NCI-H69 (cell line): ENCODE results near the gene PDE4D.
"Not testable (repeated sequence)": the region's sequence is repeated elsewhere in the genome, so short reads cannot be mapped to it uniquely, and the experiment has no call there.

ENCODE experiments used
- DNase-seq: peaks from one replicate; lab custom pipeline; 2025; lab: John Stamatoyannopoulos, UW

PDE4D gene

DNA sequence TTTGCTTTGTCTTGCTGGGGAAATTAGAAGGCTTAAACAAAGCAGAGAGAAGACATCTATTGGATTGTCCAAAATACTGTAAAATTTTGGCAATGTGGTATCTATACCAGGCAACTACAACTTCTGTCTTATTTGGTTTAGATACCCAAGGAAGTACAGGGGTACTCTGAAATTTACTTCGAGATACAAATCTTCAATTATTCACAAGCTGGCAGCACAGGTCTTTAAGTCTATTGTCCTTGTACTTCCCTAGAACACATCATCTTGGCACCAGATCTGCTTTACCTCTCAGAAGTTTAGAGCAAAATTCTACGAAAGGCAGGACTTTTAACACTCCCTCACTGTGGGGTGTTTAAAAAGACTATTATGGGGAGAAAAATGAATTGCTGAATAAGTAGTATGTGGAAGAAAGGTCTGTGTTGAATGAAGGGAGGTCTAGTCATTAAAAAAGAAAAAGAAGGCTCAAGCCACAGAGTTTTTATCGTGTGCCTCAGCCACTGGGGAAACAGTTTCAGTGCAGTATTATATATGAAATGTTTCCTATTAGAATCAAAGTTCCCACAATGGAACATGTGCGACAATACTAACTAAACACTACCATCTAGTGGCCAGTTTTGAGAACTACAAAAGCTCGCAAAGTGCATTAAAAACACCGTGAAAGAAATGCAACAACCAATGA lies 93.7 kb downstream of the PDE4D start:
- peak; percentile 82 for DNase-seq

DNA sequence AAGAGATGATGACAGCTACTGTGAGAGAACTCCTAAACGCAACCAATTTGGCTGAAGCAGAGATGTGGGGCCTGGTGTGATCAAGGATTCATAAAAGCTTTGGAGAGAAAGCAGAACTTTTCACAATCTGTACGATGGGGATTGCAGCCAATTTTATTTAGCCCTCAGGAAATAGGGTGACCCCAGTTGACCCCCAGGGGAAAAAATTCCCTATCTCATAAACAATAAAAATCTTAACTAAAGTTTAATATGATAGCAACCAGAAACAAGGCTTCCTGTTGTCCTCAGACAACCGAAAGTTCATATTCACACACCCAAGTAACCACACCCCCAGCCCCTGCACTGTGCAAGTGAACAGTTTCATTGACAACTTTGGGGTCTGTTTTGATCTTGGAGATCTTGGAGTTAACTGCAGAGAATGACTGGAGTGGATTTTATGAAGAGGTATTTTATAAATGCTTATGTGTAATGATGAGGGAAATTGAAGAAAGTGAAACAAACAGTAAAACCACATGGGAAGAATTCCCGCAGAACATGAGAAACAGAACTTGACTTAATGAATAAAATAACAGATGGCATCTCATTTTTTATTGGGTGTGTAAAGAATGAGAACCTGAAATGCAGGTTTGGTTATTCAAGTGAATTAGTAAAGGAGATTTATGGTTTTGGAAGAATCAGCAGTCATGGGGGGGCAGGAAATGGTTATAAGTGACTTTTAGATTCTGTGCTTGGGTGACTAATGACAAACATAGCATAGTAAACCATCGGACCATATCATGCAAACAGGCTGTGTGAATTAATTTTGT lies 94.5 kb downstream of the PDE4D start:
- peak; percentile 95 for DNase-seq

DNA sequence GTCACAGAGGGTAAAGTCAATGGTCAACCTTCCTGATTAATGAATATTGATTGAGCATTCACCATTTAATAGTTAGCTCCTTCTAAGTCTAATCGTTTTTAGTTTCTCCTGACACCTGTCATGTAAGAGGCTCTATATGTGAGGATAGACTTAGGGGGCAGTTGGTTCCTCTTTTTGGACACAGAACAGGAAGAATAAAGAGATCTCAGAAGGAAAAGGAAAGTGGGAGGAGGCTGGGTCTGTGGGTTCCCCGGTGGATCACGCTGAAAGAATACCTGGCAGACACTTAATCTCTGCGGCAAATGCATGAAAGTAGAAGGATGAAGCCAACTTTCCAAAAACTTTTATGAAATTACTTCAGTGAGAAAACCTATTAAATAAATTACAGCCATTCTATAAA lies 98.4 kb downstream of the PDE4D start:
- DNase-seq, result no peak

DNA sequence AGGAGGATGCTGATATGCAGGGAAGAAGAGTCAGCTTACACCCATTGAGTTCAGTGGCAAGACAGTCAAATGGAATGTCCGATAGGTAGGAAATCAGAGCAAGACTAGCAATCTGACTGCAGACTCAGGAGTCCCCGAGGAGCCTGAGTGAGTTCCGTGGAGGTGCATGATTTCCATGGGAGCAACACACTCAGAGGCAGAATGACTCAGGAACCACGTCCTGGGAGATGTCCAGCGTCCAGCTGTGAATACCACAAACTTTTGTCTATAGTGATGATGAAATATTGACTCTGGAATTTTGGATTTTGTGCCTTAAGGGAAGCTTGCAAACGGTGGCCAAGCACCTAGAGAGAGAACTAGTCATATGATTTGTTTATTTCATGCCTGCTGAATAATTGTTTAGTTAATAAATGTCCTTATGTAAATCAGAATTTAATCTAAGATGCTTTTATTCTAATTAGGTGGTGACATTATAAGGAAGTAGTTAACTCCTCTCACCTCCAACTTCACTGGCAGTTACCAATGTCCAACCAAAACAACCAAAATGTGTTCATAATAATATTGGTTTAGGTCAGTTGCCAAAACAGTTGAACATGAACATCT lies 100.4 kb downstream of the PDE4D start:
- DNase-seq, result peak; percentile 77

DNA sequence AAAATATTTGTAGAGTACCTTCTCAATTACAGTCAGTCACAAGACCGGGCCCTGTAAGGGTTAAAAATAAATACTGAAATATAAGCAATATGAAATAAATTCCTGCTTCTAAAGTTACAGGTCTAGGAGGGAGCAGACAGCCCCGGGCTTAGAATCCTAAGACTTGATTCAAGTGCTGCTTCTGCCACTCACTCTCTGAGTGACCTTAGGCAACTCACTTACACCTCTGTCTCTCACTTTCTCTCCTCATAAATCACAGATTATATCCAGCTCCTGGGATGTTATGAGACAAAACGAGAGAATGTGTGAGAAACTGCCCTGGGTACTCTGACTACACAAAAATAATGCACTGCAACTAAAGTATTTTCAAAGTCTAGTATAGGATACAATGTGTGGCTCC lies 101.9 kb downstream of the PDE4D start:
- DNase-seq, result peak; percentile 38

DNA sequence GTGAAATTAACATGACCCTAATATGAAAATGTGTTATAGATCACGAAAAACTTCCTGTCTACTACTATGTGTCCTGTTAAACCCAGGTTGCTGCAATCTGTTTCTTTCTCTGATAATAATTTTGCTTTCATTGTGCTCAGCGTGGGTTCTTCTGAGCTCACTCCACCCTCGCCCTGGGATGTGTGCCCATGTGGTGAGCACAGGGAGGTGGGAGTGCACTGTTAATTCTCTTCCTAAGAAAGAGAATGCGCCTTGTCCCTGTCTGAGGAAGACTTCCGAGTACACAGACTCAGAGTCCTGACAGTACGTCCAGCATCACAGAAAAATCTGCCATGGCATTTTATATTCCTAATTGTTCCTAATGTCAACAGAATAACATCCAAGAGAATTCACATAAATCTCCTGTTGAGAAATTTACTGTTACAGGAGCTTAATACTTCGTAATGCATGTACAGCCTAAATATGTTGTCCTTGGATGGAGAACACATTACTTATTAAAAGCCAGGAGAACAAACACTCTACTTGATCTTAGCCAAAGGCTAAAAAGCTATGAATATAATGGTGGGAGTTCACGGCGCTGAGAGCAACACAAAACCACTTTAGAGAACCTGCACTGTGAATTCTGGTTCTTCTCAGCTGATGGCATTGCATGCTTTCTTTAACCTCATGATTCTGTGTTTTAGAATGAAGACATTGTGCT lies 102.6 kb downstream of the PDE4D start:
- DNase-seq, result peak; percentile 91

DNA sequence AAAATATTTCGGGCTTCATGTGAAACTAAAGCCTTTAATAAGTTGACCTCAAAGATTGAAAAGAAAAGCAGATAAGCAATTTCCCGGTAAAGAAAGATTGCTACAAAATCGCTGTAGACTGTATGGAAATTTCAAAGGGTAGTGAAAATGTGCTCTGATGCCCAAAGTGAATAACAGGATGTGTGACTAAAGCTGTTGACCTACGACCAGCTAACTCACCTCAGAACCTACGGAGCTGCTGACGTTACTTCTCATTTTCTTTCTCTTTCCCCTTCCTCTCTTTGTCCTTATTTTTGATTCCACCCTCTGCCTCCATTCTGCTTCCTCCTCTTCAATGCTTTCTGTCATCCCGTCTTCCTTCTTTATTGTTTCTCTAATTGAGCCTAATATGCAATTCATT lies 103.2 kb downstream of the PDE4D start:
- DNase-seq, result peak; percentile 78

DNA sequence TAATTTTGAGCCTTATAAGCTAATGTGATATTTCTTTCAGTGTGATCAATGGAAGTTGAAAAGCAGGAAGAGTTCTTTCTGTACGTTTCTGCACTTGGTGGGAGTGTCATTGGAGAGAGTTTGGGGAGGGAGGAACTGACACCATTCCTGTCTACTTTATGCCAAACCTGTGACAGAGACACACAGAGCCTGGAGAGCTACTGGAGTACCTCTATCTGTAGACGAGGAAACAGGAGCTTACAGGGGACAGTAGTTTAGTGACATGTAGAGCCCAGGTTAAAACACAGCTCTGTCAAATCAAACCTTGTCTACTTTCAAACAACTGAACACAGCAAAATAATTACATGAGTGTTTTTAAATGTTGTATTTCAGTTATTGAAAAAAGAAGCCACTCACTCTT lies 103.6 kb downstream of the PDE4D start:
- DNase-seq, result peak; percentile 58

DNA sequence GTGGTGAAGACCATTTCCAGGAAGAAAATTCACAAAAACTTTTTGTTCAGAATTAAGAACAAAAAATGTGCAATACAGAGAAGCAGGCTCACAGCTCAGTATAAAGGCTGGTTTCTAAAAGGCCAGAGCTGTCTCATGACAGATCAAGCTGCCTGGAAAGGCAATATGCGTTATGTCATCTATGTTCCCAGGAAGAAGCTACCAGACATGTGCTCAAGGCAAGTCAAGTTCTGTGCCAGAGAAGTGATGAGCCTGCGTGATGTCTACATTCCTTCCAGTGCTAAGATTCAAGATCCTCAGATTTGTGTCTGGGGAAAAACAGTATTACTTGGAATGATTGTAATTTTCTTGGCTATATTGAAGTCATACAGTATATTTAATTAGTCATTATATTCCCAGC lies 104.3 kb downstream of the PDE4D start:
- peak; percentile 34 for DNase-seq

DNA sequence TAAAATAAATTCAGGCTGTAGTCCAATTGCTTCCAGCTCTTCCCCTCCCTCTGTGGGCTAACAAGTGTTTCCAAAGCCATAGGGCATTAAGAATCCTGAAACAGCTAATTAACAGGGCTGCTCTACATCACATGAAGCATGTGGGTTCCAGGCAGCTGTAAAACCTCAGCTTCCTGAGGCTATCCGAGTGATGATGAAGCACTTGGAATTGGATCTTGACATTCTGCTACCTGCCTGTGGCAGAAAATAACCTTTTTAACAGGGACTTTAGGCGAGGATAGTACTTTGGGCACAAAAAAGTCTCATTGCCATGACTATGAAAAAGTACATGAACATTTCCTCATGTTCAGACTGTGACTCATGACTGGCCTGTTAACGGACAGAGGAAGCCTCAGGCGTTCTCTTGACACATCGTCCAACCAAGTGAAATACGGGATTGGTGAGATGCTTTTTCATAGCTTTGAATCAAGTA lies 107.2 kb downstream of the PDE4D start:
- peak; percentile 85 for DNase-seq

DNA sequence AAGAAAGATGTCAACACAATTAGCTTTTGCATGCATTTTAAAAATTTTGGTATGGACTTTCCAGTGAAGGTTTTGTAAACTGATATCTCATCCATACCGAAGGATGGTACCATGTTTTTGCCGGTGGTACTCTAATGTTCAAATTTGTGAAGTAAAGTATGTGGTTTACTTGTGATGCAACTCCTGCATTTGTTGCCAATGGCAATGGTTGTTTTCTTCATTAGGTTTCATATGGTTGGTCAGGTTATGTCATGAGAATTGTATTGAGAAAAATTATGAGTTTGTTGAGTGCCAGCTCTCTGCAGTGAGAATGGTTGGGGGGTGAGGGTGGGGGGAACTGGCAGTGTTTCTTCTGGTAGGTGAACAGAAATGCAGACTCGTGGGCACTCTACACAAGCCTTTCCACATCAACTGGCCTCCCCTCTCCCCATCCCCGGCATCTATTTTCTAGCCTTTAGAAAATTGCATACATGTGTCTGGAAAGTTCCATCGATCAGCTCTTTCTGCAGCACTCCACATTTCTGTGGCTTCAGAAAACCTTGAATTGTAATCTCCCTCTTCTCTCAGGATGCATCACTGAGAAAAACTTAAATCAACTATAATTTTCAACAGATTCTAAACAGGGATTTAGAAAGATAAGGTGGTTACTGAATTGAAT lies 107.7 kb downstream of the PDE4D start:
- DNase-seq, result no peak

DNA sequence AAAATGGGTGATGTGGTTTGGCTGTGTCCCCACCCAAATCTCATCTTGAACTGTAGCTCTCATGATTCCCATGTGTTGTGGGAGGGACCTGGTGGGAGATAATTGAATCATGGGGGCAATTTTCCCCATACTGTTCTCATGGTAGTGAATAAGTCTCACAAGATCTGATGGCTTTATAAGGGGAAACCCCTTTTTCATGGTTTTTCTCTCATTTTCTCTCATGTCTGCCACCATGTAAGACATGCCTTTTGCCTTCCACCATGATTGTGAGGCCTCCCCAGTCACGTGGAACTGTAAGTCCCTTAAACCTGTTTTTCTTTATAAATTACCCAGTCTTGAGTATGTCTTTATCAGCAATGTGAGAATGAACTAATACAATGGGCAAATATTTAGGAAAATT lies 108.8 kb downstream of the PDE4D start:
- not testable (repeated sequence) for DNase-seq

DNA sequence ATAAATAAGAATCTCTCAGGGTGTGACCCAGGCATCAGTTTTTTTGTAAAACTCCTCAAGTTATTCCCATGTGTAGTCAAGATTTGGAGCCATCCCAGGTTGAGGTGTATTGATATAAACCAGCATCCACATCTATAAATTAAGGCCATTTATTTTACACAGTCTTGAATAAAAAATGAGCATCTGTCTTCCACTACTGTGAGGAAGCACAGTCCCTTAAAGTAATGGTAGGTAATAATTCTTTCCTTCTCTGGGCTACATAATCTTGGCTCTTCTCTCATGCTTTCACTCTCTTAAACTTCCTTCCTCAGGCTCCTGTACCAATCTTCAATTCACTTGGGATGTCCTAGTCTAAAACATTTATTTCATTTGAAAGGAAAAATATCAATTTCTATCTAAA lies 110.3 kb downstream of the PDE4D start:
- DNase-seq, result no peak

DNA sequence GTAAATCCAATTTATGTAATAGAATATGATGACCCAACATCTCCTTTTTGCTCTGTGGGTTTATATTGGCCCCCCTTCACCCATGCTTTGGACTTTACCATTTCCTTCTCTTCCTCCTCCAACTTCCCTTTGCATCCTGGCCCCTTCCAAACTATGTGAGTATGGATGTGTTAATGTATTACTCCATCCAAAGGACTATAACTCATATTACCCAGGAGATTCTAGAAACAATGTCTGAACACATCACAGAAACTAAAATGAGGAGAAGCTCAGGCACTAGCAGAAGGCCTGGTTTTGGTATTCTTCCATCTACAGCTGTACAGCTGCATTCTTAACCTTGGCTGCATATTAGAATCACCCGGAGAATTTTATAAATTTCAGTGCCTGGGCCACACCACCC lies 110.7 kb downstream of the PDE4D start:
- DNase-seq, result no peak

DNA sequence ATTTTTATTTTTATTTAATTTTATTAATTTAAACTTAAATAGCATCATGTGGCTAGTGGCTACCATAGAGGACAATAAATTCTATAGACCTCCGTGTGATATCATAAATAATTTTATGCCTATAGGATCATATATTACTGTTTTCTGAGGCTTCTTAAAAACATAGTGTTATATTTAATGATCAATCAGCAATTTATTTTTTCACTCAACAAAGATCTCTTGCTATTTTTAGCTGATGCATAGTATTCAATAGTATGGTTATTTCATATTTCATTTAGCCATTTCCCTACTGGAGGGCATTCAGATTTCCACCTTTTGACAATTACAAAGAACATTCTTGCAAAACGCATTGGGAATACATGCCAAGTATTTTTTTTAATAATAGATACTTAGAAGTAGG lies 114.1 kb downstream of the PDE4D start:
- no peak for DNase-seq

DNA sequence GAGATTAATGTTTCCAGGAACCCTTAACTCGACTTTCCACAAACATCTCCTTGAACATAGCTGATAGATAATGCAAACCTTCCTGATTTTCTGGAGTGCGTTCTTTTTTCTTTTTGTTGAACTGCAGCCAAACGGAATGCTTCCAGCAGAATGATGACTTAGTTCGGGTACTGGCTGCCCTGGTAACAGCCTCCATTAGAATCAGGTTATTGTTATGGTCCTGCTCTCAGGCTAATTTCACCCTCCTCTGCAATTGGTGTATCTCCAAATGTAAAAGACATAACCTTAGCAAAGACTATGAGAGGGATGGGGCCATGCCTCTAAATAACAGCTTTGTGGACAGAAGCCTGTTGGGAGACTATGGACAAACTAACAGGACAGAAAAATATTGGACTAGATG lies 116.5 kb downstream of the PDE4D start:
- peak; percentile 15 for DNase-seq

DNA sequence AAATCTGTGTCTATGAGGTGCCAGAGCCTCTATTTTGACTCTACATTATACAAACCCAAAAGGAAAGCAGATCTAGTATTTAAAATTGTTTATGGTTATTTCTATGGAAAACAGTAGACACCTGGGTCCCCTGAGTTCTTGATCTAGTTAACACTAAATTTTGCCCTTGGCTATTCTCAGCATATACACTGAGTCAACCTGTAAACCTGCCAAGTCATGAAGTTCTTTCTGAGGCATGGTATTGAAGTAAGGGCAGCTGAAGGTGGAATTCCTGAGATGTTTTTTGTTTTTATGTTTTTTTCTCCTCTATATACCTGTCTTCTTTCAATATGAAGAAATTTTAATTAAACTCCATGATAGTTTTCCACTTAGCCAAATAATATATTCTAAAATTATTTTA lies 120.2 kb downstream of the PDE4D start:
- peak; percentile 50 for DNase-seq

DNA sequence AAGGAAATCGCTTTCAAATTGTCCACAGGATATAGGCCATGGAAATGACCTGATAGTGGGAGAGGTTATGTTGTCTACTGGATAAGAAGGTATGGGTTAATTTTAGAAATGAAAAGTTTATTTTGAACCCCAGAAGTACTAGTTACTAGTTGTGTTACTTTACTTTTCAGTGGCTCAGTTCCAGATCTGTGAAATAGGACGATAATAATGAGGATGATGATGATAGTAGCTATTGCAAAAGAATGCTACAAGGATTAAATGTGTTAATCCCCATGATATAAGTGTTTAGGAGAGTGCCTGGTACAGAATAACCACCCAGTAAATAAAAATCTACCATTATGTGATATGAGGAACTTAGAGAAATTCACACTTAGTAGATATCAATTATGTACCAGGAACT lies 120.8 kb downstream of the PDE4D start:
- no peak for DNase-seq

DNA sequence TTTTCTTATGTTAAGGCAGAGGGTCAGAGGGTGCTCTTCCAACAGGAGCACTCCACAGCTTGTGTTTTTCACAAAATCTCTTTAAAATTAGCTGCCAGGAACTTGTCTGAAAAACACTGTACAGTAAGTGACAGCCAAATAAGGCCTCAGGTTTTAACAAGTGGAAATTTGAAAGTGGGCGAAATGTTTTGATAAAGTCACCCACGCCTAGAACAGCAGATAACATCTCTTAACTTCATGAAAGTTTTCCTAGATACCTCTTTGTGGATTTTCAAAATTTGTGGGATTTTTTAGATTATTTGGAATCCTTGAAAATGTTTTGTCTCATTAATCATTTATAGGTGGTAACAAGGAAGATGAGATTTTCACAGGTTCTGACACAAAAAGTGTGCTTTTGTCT lies 121.3 kb downstream of the PDE4D start:
- DNase-seq, result no peak

DNA sequence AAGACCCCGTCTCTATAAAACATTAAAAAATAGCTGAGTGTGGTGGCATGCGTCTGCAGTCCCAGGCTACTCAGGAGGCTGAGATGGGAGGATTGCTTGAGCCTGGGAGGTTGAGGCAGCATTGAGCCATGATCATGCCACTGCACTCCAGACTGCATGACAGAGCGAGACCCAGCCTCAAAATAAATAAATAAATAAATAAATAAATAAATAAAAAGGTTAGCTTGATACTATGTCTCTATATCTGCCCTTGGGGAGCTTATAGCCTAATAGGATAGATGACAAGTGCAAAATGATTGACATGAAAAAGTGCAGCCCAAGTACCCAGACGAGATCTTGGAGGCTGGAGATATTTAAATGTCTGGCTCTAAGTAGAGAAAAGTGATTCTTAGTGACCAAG lies 122.6 kb downstream of the PDE4D start:
- DNase-seq, result no peak

DNA sequence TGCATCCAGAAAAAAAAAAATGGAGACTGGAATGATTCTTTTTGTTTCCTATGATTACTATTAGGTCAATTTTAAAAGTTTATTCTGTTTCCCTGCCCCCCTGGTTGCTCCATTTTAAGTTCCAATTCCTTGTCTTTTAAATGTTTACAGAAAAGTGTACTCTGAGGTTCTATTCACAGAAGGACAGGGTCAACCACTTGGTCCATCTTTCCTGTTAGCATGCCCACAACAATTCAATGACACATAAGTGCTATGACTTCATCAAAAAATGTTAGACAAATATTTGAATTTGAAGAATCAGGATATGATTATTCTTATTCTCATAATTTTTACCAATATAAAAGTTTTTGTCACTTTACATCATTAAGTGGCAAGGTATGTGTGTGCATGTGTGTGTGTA lies 123.7 kb downstream of the PDE4D start:
- DNase-seq, result peak; percentile 37

DNA sequence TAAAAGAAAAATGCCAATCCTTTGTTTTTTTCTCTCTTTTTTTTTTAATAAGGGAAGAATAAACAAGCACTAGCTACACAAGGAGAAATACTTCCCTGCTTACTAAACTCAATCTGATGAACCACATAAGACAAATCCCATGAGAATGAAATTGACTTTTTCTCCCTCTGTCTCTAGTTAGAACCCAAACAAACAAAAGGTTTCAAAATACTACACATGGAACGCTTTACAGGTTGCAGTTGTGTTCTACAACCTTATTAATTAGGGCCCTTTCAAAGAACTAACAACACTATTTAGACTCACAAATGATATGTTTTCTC lies 124.5 kb downstream of the PDE4D start:
- DNase-seq, result no peak
